ENCODE measurements around the gene COMMD2.

Gene COMMD2

GRCh38 chr3:149701206-149701976, 50.9 kb downstream of the COMMD2 start:
- DNase-seq: no peak

Measured in eye (tissue), 1 donor.